RWPE2 (cell line): ENCODE data around the gene ENTREP3.
A peak's percentile ranks its signal among the peaks of the same experiment; 100 is the strongest.

Source experiments
- ATAC-seq: fragments of 200-7000 bp; cut with Tn5 transposase; 3 replicates; pipeline ENCODE4 v1.9.1; 2021; ENCODE audit warnings: low read depth
- DNase-seq: peaks from one replicate; pipeline ENCODE4 v3.0.0-alpha.2; 2020; ENCODE audit warnings: low spot score
- H3K27ac ChIP-seq: fragments of 450-650 bp; 2 replicates; pipeline ENCODE4 v1.5.1; 2017; ENCODE audit warnings: mild to moderate bottlenecking; ENCODE audit not compliant: poor library complexity, severe bottlenecking
- H3K27me3 ChIP-seq: fragments of 250-450 bp; sonication (Bioruptor Pico); 2 replicates; pipeline ENCODE4 v1.5.1; 2021; ENCODE audit warnings: mild to moderate bottlenecking, moderate library complexity; ENCODE audit not compliant: insufficient read depth, poor library complexity, severe bottlenecking
- H3K36me3 ChIP-seq: fragments of 250-450 bp; sonication (Bioruptor Pico); 2 replicates; pipeline ENCODE4 v1.5.1; 2020; ENCODE audit warnings: low read depth, mild to moderate bottlenecking, moderate library complexity
- H3K4me1 ChIP-seq: fragments of 250-450 bp; sonication (Bioruptor Pico); 2 replicates; pipeline ENCODE4 v1.5.1; 2021; ENCODE audit warnings: mild to moderate bottlenecking, moderate library complexity; ENCODE audit not compliant: insufficient read depth, poor library complexity, severe bottlenecking
- H3K4me3 ChIP-seq: fragments of 250-450 bp; sonication (Bioruptor Pico); 2 replicates; pipeline ENCODE4 v1.5.1; 2021; ENCODE audit warnings: mild to moderate bottlenecking, moderate library complexity; ENCODE audit not compliant: severe bottlenecking
- H3K9me3 ChIP-seq: fragments of 250-450 bp; sonication (Bioruptor Pico); 2 replicates; pipeline ENCODE4 v1.5.1; 2021; ENCODE audit warnings: mild to moderate bottlenecking, moderate library complexity; ENCODE audit not compliant: severe bottlenecking
- CTCF ChIP-seq: fragments of 450-650 bp; IDR thresholded peaks from one replicate; pipeline ENCODE4 v1.5.1; 2017; ENCODE audit warnings: mild to moderate bottlenecking, moderate library complexity; ENCODE audit not compliant: poor library complexity, severe bottlenecking

Gene ENTREP3

DNA sequence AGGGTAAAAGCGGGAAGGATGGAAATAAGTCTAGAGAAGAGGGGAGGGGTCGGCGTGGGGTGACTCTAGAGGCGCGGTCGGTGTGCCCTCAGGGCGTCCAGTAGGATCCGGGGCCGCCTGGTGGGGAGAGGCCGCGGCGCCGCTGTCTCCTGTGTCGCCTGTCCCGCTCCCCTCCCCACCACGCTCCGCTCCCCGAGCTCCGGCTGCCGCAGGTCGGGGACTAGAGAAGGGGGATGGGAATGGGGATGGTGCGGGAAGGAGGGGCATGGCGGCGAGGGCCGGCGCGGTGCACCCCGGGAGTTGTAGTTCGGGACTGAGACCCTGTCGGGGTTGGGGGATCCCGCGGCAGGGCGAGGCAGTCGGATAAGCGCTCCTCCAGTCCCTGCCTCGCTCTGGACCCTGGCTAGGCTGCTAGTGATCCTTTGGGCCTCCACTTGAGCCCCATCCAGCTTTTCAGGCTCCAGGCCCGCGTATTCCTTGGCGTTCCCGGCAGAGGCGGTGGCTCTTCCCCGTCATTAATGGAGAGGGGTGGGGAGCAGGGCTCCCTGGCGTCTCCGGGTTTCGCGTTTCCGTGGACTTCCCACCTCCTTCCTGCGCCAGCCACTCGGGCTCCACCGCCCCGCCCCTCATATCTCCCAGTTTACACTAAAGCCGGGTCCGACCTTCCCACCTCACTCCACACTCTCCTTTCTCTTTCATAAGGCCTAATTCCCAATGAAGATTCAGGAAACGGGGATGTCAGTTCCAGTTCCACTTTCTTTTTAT is at the start of gene ENTREP3:
Gene ENTREP3 (minus strand): TSS at position 241 of the 765 bp plus-strand sequence. CDS start 606 bp downstream, outside the sequence.
- H3K36me3 ChIP-seq, result peaks cover 29% of the 10 kb centered on the region

DNA sequence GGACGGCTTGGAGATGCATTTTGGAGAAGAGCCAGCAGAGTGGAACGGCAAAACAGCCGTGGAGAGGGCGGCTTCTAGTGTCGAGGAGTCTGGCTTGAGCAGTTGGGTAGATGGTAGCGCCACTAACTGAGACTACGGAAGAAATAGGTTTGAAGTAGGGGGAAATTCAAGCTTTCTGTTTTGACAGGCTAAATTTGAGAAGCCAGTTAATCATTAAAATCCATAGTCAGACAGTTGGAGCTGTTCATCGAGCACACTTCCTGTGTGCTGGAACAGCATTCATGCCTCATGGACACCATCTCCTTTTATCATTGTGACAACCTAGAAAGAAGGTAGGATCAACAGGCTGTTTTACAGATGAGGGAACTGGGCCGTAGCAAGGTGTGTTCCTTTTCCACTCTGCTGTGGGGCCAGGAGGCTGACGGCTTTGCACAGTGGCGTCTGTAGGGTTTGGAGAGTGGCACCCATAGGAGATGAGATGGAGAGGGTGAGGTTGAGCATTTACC is 49.3 kb upstream of the ENTREP3 start:
- ATAC-seq, result no peak
- H3K27ac ChIP-seq, result no peak overlapping the region
- H3K4me3 ChIP-seq, result no peak overlapping the region
- no peaks in the 10 kb centered on the region for H3K4me1 ChIP-seq
- no peak for TF ChIP-seq CTCF
- H3K27me3 ChIP-seq, result no peaks in the 10 kb centered on the region
- DNase-seq, result no peak
- no peaks in the 10 kb centered on the region for H3K9me3 ChIP-seq
- no peaks in the 10 kb centered on the region for H3K36me3 ChIP-seq

More for the DNA sequence above, at the start of gene ENTREP3:
- peak; percentile 85 for DNase-seq
- no peak for TF ChIP-seq CTCF
- Histone ChIP-seq H3K4me3 (peak within 1 kb of the TSS; percentile 57), H3K27me3 (no peaks in the 10 kb centered on the region), H3K4me1 (peaks cover 5% of the 10 kb centered on the region), H3K27ac (peak within 1 kb of the TSS; percentile 65), H3K9me3 (no peaks in the 10 kb centered on the region)
- ATAC-seq, result peak; percentile 77

GRCh38 chr1:155301342-155301841 is 46.1 kb upstream of the ENTREP3 start, which contains the start of gene PKLR:
PKLR (minus strand) TSS chr1:155301438; CDS start chr1:155301395, 43 bp downstream.
- ATAC-seq (no peak), DNase-seq (no peak)
- Histone ChIP-seq H3K4me1 (no peaks in the 10 kb centered on the region), H3K27ac (no peak within 1 kb of the TSS), H3K4me3 (no peak within 1 kb of the TSS), H3K27me3 (no peaks in the 10 kb centered on the region), H3K9me3 (no peaks in the 10 kb centered on the region), H3K36me3 (no peaks in the 10 kb centered on the region)
- no peak for TF ChIP-seq CTCF

DNA sequence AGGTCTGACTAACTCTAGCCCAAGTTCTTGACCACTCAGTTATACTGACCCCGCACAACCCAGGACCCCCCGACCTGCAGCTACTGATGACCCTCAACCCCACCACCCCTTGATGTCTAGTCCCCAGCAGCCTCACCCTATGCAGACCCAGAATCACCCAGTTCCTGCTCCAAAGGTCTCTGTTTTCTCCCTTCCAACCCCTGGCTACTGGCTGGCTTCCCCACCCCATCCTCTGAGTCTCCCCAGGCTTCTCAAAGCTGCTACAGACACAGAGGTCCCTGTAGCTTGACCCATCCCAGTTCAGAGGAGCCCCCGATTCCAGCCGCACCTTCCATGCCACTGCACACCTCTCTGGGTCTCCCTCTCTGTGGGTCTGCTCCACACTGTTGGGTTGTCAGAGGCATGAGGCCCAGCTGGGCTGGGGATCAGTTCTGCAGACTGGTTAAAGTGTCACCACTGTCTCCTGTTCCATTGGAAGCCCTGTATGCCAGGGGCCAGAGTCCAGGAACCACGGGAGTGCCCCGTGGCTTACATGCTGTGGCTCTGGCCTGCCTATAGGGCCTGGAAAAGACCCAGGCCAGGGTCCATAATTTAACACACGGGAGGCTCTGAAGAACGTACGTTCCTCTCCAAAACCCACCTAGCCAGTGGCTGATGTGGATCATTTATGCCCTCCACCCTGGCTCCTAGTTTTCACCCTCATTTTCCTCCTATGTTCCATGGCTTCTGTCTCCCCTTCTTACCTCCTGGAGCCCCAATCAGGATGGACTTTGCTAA is 45.5 kb upstream of the ENTREP3 start:
- no peak for TF ChIP-seq CTCF
- Histone ChIP-seq H3K9me3 (no peaks in the 10 kb centered on the region), H3K27ac (no peak overlapping the region), H3K36me3 (no peaks in the 10 kb centered on the region), H3K4me3 (no peak overlapping the region), H3K27me3 (no peaks in the 10 kb centered on the region), H3K4me1 (no peaks in the 10 kb centered on the region)
- ATAC-seq, result no peak
- DNase-seq, result no peak
